CD14-positive monocyte (primary cell): Measurements from ENCODE around the gene ZNRF1. TPM values are rescaled to one million over a fixed set of nuclear protein-coding genes. Genes with fewer than 3 reads are reported as not detected.

ENCODE experiments used
- DNase-seq, 3 donors: peaks; one replicate each; pipeline ENCODE4 v3.0.0-alpha.2; 2011 to 2022
- H2AFZ ChIP-seq: 2 replicates; pipeline ENCODE4 v1.6.0; 2012; ENCODE audit warnings: mild to moderate bottlenecking, low read depth, low read length, inconsistent platforms; ENCODE audit not compliant: insufficient read depth, poor library complexity, severe bottlenecking
- H3K27ac ChIP-seq, 2 donors: 1 replicate in 1 of 2; 2 replicates in 1 of 2; pipeline ENCODE4 v1.5.1; 2012 to 2013; ENCODE audit warnings: low read length in 2 of 2, control low read depth in 1 of 2, inconsistent platforms in 1 of 2, low read depth in 1 of 2, mild to moderate bottlenecking in 1 of 2
- H3K27me3 ChIP-seq, 2 donors: one replicate each; pipeline versions ENCODE4 v1.6.0 to v1.6.1; 2011 to 2013; ENCODE audit warnings: low read length in 2 of 2; ENCODE audit not compliant: control insufficient read depth in 2 of 2, insufficient read depth in 2 of 2
- H3K36me3 ChIP-seq, 2 donors: replicated peaks in 1 of 2; 1 replicate in 1 of 2; 2 replicates in 1 of 2; pipeline versions ENCODE4 v1.5.1 to v1.6.1; 2012 to 2013; ENCODE audit warnings: low read length in 2 of 2, control low read depth in 1 of 2, inconsistent platforms in 1 of 2, mild to moderate bottlenecking in 1 of 2; ENCODE audit not compliant: insufficient read depth in 2 of 2, control insufficient read depth in 1 of 2
- H3K4me1 ChIP-seq, 2 donors: 1 replicate in 1 of 2; 2 replicates in 1 of 2; pipeline versions ENCODE4 v1.5.1 to v1.6.1; 2012 to 2013; ENCODE audit warnings: low read length in 2 of 2, control low read depth in 1 of 2, inconsistent platforms in 1 of 2, mild to moderate bottlenecking in 1 of 2, moderate library complexity in 1 of 2; ENCODE audit not compliant: insufficient read depth in 2 of 2, control insufficient read depth in 1 of 2
- H3K4me2 ChIP-seq: replicated peaks from 2 replicates; pipeline ENCODE3; 2012; ENCODE audit warnings: low read length, moderate library complexity, mild to moderate bottlenecking; ENCODE audit not compliant: poor library complexity, severe bottlenecking; ENCODE audit errors: extremely low read depth
- H3K4me3 ChIP-seq, 3 experiments: fragments of 200-600 bp in 1 of 3; sonication (generic) in 1 of 3; replicated peaks in 1 of 3; 1 replicate in 2 of 3; 2 replicates in 1 of 3; pipeline ENCODE4 v1.5.1; 2011 to 2013; ENCODE audit warnings: low read length in 3 of 3, mild to moderate bottlenecking in 3 of 3, control low read depth in 2 of 3, low read depth in 2 of 3, inconsistent platforms in 1 of 3, moderate library complexity in 1 of 3
- H3K79me2 ChIP-seq: 2 replicates; pipeline ENCODE4 v1.6.0; 2012; ENCODE audit warnings: mild to moderate bottlenecking, control low read depth, inconsistent platforms, low read length, moderate library complexity; ENCODE audit not compliant: insufficient read depth
- H3K9ac ChIP-seq: 2 replicates; pipeline ENCODE4 v1.6.0; 2017; ENCODE audit warnings: low read length, mild to moderate bottlenecking; ENCODE audit not compliant: insufficient read depth, poor library complexity, severe bottlenecking
- H3K9me3 ChIP-seq, 2 donors: replicated peaks in 1 of 2; 1 replicate in 1 of 2; 2 replicates in 1 of 2; pipeline versions ENCODE4 v1.5.1 to v1.6.1; 2012 to 2013; ENCODE audit warnings: low read length in 2 of 2, control low read depth in 1 of 2; ENCODE audit not compliant: control insufficient read depth in 1 of 2, insufficient read depth in 1 of 2
- H4K20me1 ChIP-seq: 2 replicates; pipeline ENCODE4 v1.6.0; 2012; ENCODE audit warnings: mild to moderate bottlenecking, low read length, control low read depth, moderate library complexity; ENCODE audit not compliant: insufficient read depth
- H3K27ac Mint-ChIP-seq, 7 donors: one replicate each; pipeline ENCODE4 v1.8.0; 2020; ENCODE audit warnings: mild to moderate bottlenecking in 7 of 7, mixed read lengths in 7 of 7, moderate library complexity in 6 of 7, inconsistent platforms in 2 of 7
- H3K27me3 Mint-ChIP-seq, 3 donors: one replicate each; pipeline ENCODE4 v1.8.0; 2021 to 2022; ENCODE audit warnings: low read depth in 3 of 3, mild to moderate bottlenecking in 3 of 3, mixed read lengths in 3 of 3, moderate library complexity in 3 of 3, inconsistent platforms in 1 of 3
- H3K36me3 Mint-ChIP-seq, 2 donors: one replicate each; pipeline ENCODE4 v1.8.0; 2020; ENCODE audit warnings: mixed read lengths in 2 of 2, inconsistent platforms in 1 of 2, mild to moderate bottlenecking in 1 of 2
- H3K4me1 Mint-ChIP-seq: one replicate; pipeline ENCODE4 v1.8.0; 2020; ENCODE audit warnings: mild to moderate bottlenecking, mixed read lengths
- H3K4me3 Mint-ChIP-seq, 2 donors: one replicate each; pipeline ENCODE4 v1.8.0; 2020; ENCODE audit warnings: mild to moderate bottlenecking in 2 of 2, mixed read lengths in 2 of 2, moderate library complexity in 1 of 2
- H3K9me3 Mint-ChIP-seq, 7 donors: one replicate each; pipeline ENCODE4 v1.8.0; 2020 to 2022; ENCODE audit warnings: mixed read lengths in 7 of 7, mild to moderate bottlenecking in 6 of 7, moderate library complexity in 6 of 7, inconsistent platforms in 2 of 7
- WGBS: methylation state at CpG from one replicate; pipeline ENCODE4 v1.1.5; 2013; ENCODE audit warnings: missing lambda C conversion rate; ENCODE audit not compliant: insufficient coverage; 5-methylcytosine and 5-hydroxymethylcytosine counted together
- intact Hi-C, 2 donors: fragments of 100-400 bp; cut with micrococcal nuclease; formaldehyde crosslinking; loops; one replicate each; pipeline versions ENCODE4 v1.15.0 to v1.15.1; 2023
- polyA plus RNA-seq, 3 donors: library from polyadenylated mRNA; depleted of rRNA in 1 of 3; unstranded in 2 of 3; stranded (reverse) in 1 of 3; fragments of 300-500 nt in 2 of 3; fragments of >200 nt in 1 of 3; fragmentation: Illumina TruSeq in 2 of 3; gene quantifications; 1 replicate in 2 of 3; 2 replicates in 1 of 3; pipeline ENCODE4 v1.2.3, GENCODE V29; 2012 to 2021
- TF ChIP-seq, protein P1 (sequence below): fragments of 200-600 bp; IDR thresholded peaks from one replicate; pipeline ENCODE4 v1.8.0; 2022; ENCODE audit warnings: antibody characterized with exemption, mild to moderate bottlenecking

ZNRF1 gene
- polyA plus RNA-seq, 3 donors: 1.9 to 5.3 (median 4.3) TPM

DNA sequence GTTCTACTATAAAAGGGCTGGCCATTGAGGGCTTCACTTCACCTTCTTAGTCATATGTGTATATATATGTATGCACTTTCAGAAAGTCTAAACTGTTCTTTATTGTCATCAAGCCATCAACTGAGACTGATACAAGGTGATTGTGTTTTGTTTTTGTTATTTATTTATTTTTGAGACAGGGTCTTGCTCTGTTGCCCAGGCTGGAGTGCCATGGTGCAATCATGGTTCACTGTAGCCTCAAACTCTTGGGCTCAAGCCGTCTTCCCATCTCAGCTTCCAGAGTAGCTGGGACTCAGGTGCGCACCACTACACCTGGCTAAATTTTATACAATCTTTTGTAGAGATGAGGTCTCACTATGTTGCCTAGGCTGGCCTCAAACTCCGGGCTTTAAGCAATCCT is 5.6 kb downstream of the ZNRF1 start:
- Mint-ChIP-seq H3K27me3 (peaks cover 11 to 19% (median 16%) of the 10 kb centered on the region in 3 donors), H3K4me3 (no peak overlapping the region), H3K36me3 (peaks cover 13 to 15% of the 10 kb centered on the region in 2 donors), H3K27ac (no peak overlapping the region), H3K4me1 (peaks cover 37% of the 10 kb centered on the region), H3K9me3 (peaks cover 0 to 3% (median 0%) of the 10 kb centered on the region in 7 donors)
- intact Hi-C loops: loop anchor here in 1 of 2 donors (10.0 kb wide), 1 partner anchor 60 kb away; no protein-coding TSS in a partner anchor
- Histone ChIP-seq H3K4me3 (no peak overlapping the region), H3K9ac (no peak overlapping the region), H2AFZ (no peak overlapping the region), H3K4me2 (no peak overlapping the region), H3K27ac (no peak overlapping the region), H3K79me2 (peaks cover 89% of the 10 kb centered on the region), H4K20me1 (peaks cover 27% of the 10 kb centered on the region), H3K36me3 (no peaks in the 10 kb centered on the region), H3K27me3 (peaks cover 0 to 8% of the 10 kb centered on the region in 2 donors), H3K9me3 (no peaks in the 10 kb centered on the region), H3K4me1 (peaks cover 24 to 36% of the 10 kb centered on the region in 2 donors)
- no peak for DNase-seq
- 100% methylated on average over 1 of the region's 3 CpGs for WGBS
- TF ChIP-seq, protein P1, sequence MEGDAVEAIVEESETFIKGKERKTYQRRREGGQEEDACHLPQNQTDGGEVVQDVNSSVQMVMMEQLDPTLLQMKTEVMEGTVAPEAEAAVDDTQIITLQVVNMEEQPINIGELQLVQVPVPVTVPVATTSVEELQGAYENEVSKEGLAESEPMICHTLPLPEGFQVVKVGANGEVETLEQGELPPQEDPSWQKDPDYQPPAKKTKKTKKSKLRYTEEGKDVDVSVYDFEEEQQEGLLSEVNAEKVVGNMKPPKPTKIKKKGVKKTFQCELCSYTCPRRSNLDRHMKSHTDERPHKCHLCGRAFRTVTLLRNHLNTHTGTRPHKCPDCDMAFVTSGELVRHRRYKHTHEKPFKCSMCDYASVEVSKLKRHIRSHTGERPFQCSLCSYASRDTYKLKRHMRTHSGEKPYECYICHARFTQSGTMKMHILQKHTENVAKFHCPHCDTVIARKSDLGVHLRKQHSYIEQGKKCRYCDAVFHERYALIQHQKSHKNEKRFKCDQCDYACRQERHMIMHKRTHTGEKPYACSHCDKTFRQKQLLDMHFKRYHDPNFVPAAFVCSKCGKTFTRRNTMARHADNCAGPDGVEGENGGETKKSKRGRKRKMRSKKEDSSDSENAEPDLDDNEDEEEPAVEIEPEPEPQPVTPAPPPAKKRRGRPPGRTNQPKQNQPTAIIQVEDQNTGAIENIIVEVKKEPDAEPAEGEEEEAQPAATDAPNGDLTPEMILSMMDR: no peak

GRCh38 chr16:75005697-75006096 is 6.9 kb downstream of the ZNRF1 start:
- H3K4me1 ChIP-seq: peaks cover 16 to 29% of the 10 kb centered on the region in 2 donors
- WGBS: 92% methylated on average over 2 of the region's 4 CpGs
- peaks cover 14 to 16% of the 10 kb centered on the region in 2 donors for H3K36me3 Mint-ChIP-seq
- intact Hi-C loops: loop anchor here in 1 of 2 donors (10.0 kb wide), 1 partner anchor 59 kb away; no protein-coding TSS in a partner anchor
- H3K9me3 ChIP-seq: no peaks in the 10 kb centered on the region
- H2AFZ ChIP-seq: no peak overlapping the region
- H3K27ac Mint-ChIP-seq: no peak overlapping the region
- H4K20me1 ChIP-seq: peaks cover 18% of the 10 kb centered on the region
- H3K4me3 ChIP-seq: no peak overlapping the region
- peaks cover 33% of the 10 kb centered on the region for H3K4me1 Mint-ChIP-seq
- peaks cover 88% of the 10 kb centered on the region for H3K79me2 ChIP-seq
- H3K27me3 Mint-ChIP-seq: peaks cover 5 to 9% (median 8%) of the 10 kb centered on the region in 3 donors
- no peak overlapping the region for H3K4me2 ChIP-seq
- TF ChIP-seq, protein P1: no peak
- no peak overlapping the region for H3K27ac ChIP-seq
- H3K9me3 Mint-ChIP-seq: peaks cover 0 to 4% (median 0%) of the 10 kb centered on the region in 7 donors
- DNase-seq: no peak
- no peak overlapping the region for H3K4me3 Mint-ChIP-seq
- no peaks in the 10 kb centered on the region for H3K36me3 ChIP-seq
- H3K9ac ChIP-seq: no peak overlapping the region
- H3K27me3 ChIP-seq: no peaks in the 10 kb centered on the region
